CD4-positive, alpha-beta T cell treated with Interleukin-12 subunit alpha and Interleukin-12 subunit beta, for 1 hour (primary cell): ENCODE data around the gene OSBPL2.

Experiments
- DNase-seq: peaks from one replicate; pipeline ENCODE4 v3.0.0-alpha.2; 2020

Gene OSBPL2

GRCh38 chr20:62262064-62262463, 23.7 kb downstream of the OSBPL2 start:
- DNase-seq = no peak

- DNase-seq = no peak
These were observed 25.1 kb downstream of the OSBPL2 start for GRCh38 chr20:62263396-62263795.

GRCh38 chr20:62265365-62265764, 27.0 kb downstream of the OSBPL2 start:
- DNase-seq = no peak

- DNase-seq = peak; percentile 2
These were observed 28.0 kb downstream of the OSBPL2 start for GRCh38 chr20:62266340-62266739.

GRCh38 chr20:62266851-62267250, 28.5 kb downstream of the OSBPL2 start:
- DNase-seq = no peak

GRCh38 chr20:62267543-62267942, 29.2 kb downstream of the OSBPL2 start:
- no peak for DNase-seq

- no peak for DNase-seq
These were observed 30.0 kb downstream of the OSBPL2 start for GRCh38 chr20:62268228-62268900.

GRCh38 chr20:62269378-62269777, 31.1 kb downstream of the OSBPL2 start:
- DNase-seq = no peak

- no peak for DNase-seq
These were observed 31.6 kb downstream of the OSBPL2 start for GRCh38 chr20:62269871-62270270.

- DNase-seq = no peak
These were observed 33.9 kb downstream of the OSBPL2 start for GRCh38 chr20:62272200-62272599.

- DNase-seq = no peak
These were observed 35.1 kb downstream of the OSBPL2 start for GRCh38 chr20:62273416-62273815.

- no peak for DNase-seq
These were observed 36.1 kb downstream of the OSBPL2 start for GRCh38 chr20:62274332-62274950.

GRCh38 chr20:62275219-62275618, 36.9 kb downstream of the OSBPL2 start:
- DNase-seq = no peak

- DNase-seq = no peak
These were observed 38.1 kb downstream of the OSBPL2 start for GRCh38 chr20:62276439-62276838.

GRCh38 chr20:62277253-62277652, 38.9 kb downstream of the OSBPL2 start:
- no peak for DNase-seq

- no peak for DNase-seq
These were observed 42.0 kb downstream of the OSBPL2 start for GRCh38 chr20:62280303-62280702.

GRCh38 chr20:62281161-62281933, 43.0 kb downstream of the OSBPL2 start:
- no peak for DNase-seq

GRCh38 chr20:62282103-62282502, 43.8 kb downstream of the OSBPL2 start:
- no peak for DNase-seq

- no peak for DNase-seq
These were observed 44.7 kb downstream of the OSBPL2 start for GRCh38 chr20:62282877-62283503.

GRCh38 chr20:62284448-62284847, 46.1 kb downstream of the OSBPL2 start:
- DNase-seq = no peak

GRCh38 chr20:62285151-62285550, 46.8 kb downstream of the OSBPL2 start:
- DNase-seq = no peak

GRCh38 chr20:62285722-62286121, 47.4 kb downstream of the OSBPL2 start:
- DNase-seq = no peak

- DNase-seq = no peak
These were observed 48.3 kb downstream of the OSBPL2 start for GRCh38 chr20:62286493-62287064.
